Activated naive CD8-positive, alpha-beta T cell treated with anti-CD3 and anti-CD28 coated beads, Interleukin-2, amount 50 U/mL, for 16 hours (primary cell): ENCODE data around the gene LTO1.

Source experiments
- DNase-seq: peaks from one replicate; pipeline ENCODE4 v3.0.0-alpha.2; 2020; ENCODE audit warnings: low read depth, low spot score

The LTO1 gene, protein sequence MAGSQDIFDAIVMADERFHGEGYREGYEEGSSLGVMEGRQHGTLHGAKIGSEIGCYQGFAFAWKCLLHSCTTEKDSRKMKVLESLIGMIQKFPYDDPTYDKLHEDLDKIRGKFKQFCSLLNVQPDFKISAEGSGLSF

DNA sequence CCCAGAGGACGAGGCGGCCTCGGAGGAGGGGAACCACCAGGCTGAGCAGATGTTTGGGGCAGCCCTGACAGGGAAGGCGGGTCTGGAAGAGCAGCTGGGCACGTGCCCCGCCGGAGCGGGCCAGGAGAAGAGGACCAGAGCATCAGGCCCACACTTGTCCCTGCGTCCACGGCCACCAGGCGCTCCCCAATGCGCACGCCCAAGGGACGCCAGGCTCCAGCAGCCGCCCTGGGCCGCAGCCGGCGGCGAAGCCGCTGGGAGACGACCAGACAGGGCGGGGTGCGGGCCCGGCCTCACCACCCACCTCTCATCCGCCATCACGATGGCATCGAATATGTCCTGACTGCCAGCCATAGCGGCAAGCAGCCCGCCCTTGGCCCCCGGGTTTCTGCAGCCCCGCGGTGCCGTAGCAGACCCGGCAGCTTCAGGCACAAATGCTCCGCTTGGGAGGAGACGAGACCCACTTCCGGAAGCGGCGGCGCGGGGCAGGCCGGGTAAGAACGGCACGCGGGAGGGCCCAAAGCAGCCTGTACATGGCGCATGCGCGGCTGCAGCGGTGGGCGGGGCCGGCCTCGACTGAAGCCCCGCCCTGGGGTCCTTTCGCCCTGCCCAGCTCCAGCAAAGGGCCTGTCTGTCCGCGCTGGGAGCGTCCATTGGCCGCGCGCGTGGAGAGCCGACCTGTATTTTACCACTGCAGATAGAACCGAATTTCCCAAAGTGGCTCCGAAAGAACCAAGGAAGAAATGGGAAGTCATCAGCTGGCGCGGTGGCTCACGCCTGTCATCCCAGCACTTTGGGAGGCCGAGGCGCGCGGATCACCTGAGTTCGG, at the start of gene LTO1:
TSS of gene LTO1 (minus strand) at position 468 of the 829 bp plus-strand sequence. CDS start at position 354, 114 bp downstream.
- DNase-seq: peak; percentile 90

DNA sequence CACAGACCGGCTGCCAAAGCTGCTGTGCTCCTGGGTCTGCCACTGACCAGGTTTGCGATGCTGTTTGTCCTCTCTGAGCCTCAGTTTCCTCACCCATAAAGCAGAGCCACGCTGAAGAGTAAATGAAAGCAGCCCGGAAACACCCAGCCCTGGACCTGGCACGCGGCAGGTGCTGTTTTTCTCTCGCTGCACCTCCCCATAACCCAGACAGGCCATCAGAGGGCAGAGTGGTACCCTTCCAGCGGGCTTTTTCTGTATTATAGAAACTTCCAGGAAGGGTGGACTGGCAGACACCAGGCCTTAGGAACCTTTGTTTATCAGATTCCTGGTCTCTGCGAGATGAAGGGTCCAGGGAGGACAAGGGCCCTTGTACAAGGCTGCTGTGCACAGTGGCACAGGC, 46.6 kb upstream of the LTO1 start:
- no peak for DNase-seq

DNA sequence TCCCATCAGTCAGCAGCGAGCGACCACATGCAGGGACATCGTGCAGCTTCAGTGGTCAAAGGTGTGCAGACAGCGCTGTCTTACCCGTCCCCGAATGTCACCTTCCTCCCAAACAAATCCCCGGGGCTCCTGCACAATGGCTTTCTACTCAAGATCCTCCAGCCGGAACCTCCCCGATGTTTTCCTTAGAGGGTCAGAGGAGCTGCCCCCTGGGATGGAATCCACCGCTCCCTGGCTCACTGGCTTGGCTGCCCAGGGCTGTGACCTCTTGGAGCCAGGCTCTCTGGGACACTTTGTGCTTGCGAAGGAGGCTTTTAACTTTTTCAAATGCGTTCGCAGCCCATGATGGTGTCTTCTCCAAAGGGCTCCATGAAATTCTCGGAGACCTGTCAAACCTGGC, 46.0 kb upstream of the LTO1 start:
- no peak for DNase-seq

DNA sequence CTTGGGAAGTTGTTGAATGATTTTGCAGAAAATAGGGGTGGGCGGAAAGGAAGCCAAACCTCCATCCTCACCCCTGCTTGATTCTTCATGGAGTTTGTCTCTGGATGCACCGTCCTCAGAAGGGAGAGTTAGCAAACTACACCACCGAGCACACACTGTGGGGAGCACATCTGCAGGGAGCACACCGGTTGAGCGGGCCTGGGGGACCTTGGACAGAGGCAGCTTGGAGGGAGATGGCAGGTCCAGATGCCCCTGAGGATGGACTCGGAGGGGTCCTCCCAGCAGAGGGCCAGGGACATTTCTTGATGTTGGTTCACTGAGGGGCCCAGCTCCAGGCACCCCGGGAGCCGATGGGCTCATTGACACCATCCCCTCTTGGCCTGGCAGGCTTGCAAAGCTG, 43.8 kb upstream of the LTO1 start:
- no peak for DNase-seq

DNA sequence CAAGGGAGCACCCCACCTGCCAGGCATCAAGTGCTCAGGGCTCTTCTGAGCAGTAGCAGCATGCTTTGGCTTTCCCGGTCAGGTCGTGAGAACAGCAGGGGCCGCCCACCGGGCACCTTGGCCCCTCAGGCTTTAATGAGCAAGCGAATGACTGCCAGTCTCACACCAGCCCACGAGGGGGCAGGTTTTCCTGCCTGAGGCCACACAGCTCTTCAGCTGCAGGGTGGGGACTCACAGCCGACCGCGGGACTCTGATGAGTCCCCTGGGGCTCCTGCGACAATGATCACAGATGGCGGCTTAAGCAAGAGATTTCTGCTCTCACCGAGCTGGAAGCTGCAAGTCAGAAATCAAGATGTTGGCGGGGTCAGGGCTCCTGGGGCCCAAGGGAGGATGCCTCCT, 43.0 kb upstream of the LTO1 start:
- no peak for DNase-seq

DNA sequence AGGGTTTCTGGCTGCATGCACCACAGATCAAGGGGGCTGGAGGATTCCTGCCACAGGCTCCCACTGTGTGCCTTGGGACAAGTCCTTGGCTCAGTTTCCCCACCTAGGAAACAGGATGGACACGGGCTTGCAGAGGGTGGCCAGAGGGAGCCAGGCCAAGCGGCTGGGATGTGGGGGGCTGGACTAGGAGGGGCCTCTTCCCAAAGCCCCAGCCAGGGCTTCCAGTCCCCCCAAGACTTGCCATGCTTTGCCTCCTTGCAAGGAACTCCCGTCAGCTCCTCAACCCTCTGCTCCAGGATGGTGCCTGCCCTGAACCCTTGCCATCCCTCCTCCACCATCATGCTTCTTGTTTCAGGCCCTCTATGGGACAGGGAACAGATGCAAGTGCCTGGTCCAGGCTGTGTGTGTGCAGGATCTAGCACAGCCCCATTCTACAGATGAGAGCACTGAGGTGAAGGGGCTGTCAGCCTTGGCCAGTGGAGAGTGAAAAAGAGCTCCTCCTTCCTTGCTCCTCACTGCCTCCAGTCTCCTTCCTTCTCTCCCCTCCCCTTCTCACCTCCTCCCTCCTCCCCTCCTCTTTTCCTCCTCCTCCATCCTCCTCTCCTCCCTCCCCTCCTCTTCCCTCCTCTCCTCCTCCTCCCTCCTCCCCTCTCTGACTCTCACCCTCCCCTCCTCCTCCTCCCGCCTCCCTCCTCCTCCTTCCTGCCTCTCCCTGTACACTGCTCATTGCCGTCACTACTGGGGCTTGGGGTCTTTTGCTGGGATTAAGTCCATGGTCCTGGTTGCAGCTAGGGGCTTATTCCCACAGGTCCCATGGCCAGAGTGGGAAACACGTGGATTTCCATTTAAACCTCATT, 42.0 kb upstream of the LTO1 start:
- DNase-seq: no peak

DNA sequence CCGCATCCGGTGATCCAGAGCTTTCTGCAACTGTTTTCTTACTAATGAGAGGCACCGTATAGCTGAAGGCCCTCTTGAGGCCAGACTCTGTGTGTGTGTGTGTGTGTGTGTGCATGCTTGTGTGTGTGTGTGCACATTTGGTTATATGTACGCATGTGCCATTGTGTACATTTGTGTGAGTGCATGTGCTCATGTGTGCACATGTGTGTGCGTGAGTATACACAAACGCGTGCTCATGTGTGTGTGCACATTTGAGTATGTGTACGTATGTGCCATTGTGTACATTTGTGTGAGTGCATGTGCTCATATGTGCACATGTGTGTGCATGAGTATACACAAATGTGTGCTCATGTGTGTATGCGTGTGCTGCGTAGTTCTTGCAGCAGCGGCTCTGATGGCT, 40.9 kb upstream of the LTO1 start:
- no peak for DNase-seq

DNA sequence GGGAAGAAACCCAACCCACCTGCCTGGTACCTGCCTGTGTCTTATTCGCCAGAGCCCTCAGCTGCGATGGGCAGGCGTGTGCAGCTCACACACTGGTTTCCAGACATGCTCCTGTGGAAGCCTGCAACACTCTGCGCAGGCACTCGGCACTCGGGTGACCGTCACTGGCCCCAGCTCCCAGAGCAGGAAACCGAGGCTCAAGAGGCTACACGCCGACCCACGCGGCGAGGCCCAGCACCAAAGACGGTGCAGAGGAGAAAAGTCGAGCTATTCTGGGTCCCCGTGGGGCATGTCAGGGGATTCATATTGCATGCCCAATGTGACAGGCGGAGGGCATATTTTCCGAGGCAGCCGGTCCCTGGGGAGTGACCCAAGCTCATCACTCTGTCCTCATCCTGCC, 40.3 kb upstream of the LTO1 start:
- no peak for DNase-seq

DNA sequence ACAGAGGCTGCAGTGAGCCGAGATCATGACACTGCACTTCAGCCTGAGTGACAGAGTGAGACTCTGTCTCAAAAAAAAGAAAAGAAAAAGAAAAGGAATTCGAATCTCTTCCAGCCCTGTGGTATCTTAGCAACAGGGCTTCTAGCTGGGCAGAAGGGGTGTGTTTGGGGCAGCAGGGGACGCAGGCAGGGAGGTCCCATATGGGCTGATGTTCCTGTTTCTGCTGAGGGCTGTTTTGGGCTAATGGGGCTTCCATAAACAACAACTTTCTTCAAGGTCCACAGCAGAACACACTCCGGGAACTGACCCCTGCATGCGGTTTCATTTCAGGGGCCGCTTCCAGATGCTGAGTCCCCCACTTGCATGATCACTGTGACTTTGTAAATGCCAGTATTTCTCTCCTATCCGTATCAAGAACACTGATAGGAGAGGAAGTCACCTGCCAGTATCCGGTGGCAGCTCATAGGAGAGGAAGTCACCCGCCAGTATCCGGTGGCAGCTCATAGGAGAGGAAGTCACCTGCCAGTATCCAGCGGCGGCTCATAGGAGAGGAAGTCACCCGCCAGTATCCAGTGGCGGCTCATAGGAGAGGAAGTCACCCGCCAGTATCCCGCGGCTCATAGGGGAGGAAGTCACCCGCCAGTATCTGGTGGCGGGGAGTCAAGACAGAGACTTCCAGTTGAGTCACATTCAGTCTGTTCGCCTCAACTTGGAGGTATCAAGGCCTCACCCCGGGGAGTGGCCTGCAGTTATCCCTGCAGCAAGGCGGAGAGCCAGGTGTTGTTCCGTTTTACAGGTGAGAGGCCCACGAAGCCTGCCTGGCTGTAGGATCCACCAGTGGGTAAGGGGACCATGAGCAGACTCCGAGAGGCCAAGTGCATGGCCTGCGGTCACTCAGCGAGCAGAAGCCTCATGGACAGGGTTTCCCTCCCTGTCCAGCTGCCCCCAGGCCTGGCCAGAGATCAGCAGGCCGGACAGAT, 37.0 kb upstream of the LTO1 start:
- DNase-seq: no peak

DNA sequence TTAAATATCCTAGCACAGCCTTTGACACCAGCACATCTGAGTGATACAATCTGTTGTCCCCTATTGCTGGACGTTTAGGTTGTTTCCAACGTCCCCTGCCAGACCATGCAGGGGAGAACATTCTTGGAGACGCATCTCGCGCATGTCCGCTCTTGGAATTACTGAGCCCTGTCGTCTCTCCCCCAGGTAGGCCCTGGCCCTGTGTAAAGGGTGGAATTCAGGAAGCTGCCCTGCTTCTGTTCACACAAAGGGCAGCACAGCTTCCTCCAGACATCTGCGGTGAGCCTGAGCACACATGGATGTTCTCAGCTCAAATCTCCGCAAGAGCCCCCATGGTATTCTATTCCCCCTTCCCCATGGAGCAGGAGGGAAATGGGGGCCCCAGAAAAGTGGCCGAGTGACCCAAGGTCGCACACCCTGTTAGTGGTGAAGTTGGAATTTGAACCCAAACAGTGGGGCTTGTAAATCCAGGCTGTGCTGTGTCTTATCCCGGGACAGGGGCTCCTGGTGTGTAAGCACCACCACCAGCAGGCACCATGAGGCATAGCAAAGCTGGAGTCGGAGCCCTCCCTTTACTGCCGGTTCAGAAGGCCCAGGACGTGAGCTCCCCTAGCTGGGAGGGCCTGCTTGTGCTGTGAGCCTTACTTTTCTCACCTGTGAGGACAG, 33.7 kb upstream of the LTO1 start:
- DNase-seq: no peak

DNA sequence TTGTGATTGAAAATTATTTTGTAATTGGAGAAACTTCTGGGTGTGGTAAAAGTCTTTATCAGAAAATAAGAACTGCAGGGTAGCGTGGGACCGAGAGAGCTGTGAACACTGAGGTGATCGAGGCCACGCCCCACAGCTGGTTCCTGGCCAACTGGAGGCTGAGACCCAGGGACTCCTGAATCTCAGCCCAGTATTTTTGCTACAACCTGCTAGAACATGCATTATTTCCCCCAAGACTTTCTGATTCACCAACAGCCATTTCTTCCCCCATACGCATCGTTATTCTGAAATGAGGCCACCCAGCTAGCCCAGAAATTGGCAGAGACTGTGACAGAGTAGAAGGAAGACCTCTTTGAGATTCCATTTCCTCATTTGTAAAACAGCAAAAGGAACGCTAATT, 32.0 kb upstream of the LTO1 start:
- no peak for DNase-seq

DNA sequence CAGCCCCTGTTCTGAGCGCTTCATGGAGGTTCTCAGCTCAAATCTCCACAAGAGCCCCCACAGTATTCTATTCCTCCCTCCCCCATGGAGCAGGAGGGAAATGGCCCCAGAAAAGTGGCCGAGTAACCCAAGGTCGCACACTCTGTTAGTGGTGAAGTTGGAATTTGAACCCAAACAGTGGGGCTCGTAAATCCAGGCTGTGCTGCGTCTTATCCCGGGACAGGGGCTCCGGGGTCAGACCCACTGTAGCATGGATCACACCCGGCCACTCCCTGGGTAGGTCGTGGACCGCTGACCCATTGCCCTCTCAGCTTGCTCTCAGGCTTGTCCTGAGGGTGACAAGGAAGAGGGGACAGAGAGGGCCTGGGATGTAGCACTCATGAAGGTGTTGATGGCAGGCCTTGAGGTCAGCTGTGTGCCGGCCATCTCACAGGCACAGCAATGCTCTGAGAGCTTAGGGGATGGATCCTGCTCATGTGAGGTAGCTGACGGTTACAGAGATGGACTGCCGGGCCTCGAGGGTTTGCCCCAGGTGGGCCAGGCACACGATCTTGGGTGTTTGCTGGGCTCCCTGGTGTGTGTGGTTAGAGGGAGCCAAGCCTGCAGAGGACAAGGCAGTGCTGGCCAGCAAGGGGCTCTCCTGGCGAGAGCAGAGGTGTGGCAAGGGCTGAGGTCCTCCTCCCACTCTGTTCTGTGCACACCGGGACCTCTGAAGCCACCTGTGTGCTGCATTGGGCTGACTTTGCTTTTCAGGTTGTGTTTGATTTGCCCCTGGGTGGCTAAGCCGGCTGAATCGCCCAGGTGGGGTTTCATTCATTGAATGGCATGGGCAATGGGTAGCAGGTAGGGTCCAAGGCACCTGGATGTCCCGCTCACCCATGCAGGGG, 31.0 kb upstream of the LTO1 start:
- no peak for DNase-seq

DNA sequence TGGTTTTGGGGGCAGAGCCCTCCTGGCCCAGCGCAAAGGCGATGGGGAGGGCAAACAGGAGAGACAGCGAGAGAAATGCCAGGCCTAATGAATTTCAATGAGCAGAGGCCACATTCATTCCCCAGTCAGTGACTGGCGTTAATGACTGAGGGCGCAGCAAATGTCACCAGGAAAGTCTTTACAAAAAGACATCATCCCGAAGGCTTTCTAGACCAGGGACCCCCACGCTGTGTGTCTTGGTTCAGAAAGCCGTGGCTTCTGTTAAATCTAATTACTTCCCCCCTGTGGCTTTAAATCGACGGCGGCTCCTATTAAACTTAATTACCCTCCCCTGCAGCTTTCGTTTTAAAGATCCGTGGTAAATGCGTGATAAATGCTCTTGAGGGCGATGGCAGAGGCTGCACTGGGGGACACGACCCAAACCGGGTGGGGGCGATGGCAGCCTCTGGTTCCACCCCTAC, 30.2 kb upstream of the LTO1 start:
- DNase-seq: no peak

DNA sequence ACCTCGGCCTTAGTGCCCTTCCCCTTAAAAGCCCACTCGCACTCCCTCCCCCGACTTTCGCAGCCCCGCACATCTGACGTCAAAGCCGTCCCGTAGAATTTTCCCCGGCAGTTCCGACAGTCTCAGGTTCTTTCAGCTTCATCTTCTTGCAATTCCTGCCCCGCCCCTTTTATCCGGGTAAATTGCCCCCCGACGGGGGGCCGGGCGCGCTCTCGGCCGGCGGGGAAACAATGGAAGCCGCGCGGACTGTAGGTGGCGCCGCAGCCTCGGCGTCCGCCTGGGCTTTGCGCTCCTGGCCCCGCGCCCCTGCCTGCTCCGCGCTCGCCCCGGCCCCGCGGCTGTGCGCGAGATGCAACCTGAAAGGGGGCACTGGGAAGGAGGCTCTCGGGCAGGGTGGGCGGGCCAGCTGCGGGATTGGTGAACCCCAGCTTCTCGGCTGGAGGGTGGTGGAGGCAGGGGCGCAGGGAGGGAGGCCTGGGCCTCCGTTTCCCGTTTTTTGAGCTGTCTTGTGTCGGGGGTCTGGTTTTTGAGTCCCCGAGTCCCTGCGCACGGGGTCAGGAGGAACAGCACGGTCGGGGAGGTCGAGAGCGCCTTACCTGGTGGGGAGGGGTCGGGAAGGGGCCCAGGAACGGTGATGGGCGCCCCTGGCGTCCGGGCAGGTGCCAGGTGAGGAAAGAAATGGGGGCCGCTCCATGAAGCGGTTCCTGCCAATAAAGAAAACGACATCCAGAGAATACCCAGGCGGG, 29.5 kb upstream of the LTO1 start:
- DNase-seq: no peak

DNA sequence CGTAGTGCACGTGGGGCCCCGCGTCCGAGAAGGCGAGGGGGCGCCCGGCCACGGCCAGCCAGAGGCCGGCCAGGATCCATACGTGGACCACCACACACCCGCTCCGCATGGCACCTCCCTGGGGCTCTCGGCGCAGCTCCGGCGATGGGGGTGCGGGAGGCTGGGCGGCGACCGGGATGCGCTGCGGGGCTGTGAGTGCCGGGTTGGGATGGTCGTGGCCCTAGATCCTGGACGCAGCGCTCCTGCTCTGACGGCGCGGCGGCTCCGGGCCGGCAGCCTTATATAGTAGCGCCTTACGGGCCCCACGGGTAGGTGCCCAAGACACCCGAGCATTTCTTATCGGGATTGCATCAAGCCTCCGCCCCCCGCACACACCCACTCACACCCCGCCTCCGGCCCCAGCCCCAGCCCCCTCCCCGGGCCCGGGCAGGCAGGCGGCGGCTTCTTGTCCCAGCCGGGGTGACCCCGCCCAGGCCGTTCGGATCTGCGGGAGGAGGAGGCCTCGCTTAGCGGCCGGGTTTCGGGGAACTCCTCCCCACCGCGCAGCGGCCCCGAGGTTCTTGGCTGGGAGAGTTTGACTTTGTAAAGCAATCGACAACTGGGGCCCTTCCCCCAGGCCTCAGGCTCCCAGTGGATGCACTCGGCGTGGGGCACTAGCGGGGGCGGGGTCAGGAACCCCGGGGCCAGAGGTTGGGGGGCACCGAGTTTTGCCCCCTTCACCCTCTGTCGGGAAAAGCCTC, 28.8 kb upstream of the LTO1 start, which contains the start of gene FGF19:
TSS of gene FGF19 (minus strand) at position 255 of the 740 bp plus-strand sequence. CDS start at position 109, 146 bp downstream.
- DNase-seq: no peak

DNA sequence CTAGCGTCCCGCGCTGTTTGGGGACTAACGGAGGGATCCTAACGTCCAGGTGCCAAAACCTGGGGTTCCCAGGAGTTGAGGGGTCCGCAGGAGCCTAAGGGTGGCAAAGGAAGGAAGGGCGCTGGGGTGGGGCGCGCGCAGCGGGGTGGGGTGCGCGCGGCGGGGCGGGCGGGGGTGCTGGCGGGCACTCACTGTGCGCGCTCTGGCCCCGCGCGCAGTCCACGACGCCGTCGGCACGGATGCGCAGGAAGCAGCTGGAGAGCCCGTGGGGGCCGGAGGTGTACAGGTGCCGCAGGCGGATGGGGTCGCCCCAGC, 28.3 kb upstream of the LTO1 start:
- DNase-seq: no peak

DNA sequence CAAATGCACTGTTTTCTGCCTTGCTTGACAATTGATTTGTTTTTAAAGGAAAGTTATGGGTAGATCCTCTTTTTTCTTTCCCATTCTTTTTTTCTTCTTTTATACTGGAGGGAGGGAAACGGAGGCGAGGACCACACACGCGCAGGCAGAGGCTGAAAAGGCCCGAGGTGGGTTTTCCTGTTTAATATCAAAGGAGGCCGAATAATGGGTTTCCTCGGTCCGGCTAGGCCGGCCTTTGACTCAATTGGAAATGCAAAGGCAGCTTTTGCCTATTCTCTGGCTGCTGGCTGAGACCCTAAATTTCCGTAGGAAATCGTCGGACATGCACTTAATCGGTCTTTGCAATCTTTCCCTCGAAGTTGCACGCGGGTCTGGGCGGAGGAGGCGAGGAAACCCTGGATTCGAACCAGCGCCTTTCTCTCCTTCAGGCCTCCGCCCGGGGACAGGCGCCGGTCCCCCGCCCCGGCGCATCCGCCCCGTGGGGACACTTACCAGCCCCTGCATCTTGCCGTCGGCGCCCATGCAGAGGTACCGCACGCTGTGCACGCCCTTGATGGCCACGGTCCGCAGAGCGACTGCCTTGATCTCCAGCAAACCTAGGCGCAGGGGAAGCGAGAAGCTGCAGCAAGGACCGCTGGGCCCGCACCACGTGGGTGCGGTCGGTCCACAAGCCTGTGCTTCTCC, 27.8 kb upstream of the LTO1 start:
- DNase-seq: no peak

DNA sequence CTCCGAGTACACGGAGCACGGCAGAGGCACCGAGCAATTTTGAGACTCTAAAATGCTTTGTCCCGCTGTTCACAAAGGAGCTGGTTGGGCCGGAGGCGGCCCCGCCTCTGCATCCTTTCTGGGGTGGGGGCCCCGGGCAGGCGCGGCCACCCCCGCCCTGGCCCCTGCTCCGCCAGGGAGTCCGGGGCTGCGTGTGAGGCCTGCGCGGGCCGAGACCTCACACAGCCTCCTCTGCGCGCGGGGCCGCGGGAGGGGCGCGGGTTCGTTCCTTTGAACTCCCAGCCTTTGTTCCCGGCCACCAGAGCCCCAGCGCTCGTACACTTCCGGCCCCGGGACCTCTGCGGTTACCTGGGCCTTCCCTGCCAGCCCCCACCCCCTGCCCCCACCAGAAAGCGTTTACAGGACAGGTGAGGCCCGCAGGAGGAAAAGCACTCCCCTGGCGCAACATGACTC, 27.1 kb upstream of the LTO1 start:
- no peak for DNase-seq
